DND-41 (cell line): ENCODE data around the gene VPS35L.

ENCODE experiments used
- EZH2 ChIP-seq: IDR thresholded peaks from 3 replicates; pipeline ENCODE4 v1.6.1; 2012; ENCODE audit warnings: borderline replicate concordance, low read depth, mild to moderate bottlenecking, moderate library complexity, low read length, inconsistent platforms; ENCODE audit not compliant: severe bottlenecking
- TF ChIP-seq, protein P1 (sequence below): IDR thresholded peaks from 2 replicates; pipeline ENCODE4 v1.5.1; 2012; ENCODE audit warnings: borderline replicate concordance, low read length, moderate library complexity, mild to moderate bottlenecking; ENCODE audit not compliant: poor library complexity, severe bottlenecking; ENCODE audit errors: extremely low read depth

DNA sequence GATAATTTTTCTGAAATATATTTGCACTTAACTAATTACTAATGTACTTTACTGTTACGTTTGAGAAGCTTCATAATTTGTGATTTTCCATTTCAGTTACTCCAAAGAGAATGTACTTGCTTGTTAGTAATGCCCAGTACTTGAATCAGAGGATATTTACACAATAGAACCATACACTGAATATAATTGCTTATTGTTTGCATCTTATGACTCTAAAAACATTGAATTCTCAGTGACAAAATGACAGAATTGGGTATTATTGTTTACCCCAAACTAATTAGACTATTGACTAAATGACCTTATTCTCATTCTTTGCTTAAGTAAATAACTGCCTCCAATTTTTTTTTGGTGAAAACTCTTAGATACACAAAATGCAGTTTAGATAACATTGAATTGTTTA is 22.9 kb upstream of the VPS35L start:
- TF ChIP-seq, protein P1, sequence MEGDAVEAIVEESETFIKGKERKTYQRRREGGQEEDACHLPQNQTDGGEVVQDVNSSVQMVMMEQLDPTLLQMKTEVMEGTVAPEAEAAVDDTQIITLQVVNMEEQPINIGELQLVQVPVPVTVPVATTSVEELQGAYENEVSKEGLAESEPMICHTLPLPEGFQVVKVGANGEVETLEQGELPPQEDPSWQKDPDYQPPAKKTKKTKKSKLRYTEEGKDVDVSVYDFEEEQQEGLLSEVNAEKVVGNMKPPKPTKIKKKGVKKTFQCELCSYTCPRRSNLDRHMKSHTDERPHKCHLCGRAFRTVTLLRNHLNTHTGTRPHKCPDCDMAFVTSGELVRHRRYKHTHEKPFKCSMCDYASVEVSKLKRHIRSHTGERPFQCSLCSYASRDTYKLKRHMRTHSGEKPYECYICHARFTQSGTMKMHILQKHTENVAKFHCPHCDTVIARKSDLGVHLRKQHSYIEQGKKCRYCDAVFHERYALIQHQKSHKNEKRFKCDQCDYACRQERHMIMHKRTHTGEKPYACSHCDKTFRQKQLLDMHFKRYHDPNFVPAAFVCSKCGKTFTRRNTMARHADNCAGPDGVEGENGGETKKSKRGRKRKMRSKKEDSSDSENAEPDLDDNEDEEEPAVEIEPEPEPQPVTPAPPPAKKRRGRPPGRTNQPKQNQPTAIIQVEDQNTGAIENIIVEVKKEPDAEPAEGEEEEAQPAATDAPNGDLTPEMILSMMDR, result no peak
- TF ChIP-seq EZH2, result no peak
